HL-60/S4 treated with retinoic acid at 250 ng/mL for 4 days and 3 days (cell line): ENCODE measurements around the gene AP2A2.
"Not testable (repeated sequence)": the region's sequence is repeated elsewhere in the genome, so short reads cannot be mapped to it uniquely, and the experiment has no call there.

Source experiments
- in situ Hi-C: fragments of 300-500 bp; cut with MboI; formaldehyde crosslinking; loops from 2 replicates; pipeline ENCODE4 v1.7.0; 2022; ENCODE audit warnings: low sequenced_read_pairs

AP2A2 gene

GRCh38 chr11:1012740-1013630, 87.3 kb downstream of the AP2A2 start:
- in situ Hi-C loops = no loop called here

DNA sequence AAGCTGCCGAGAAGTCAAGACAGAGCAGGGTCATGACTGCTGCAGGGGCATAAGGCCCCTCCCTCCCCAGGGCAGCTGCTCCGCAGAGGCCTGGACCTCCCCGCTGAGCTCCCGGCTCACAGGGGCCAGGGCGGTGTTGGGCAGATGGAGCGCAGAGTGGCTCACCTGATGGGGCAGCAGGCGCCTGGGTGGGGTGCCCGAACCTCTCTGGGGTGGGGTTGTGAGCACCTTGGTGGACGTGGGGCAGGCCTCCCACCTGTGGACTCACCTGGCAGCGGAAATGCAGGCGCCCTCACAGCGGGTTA, 87.9 kb downstream of the AP2A2 start:
- in situ Hi-C loops = no loop called here

GRCh38 chr11:1014276-1014675, 88.6 kb downstream of the AP2A2 start:
- in situ Hi-C loops = no loop called here

GRCh38 chr11:1015064-1015463, 89.4 kb downstream of the AP2A2 start:
- in situ Hi-C loops = no loop called here

DNA sequence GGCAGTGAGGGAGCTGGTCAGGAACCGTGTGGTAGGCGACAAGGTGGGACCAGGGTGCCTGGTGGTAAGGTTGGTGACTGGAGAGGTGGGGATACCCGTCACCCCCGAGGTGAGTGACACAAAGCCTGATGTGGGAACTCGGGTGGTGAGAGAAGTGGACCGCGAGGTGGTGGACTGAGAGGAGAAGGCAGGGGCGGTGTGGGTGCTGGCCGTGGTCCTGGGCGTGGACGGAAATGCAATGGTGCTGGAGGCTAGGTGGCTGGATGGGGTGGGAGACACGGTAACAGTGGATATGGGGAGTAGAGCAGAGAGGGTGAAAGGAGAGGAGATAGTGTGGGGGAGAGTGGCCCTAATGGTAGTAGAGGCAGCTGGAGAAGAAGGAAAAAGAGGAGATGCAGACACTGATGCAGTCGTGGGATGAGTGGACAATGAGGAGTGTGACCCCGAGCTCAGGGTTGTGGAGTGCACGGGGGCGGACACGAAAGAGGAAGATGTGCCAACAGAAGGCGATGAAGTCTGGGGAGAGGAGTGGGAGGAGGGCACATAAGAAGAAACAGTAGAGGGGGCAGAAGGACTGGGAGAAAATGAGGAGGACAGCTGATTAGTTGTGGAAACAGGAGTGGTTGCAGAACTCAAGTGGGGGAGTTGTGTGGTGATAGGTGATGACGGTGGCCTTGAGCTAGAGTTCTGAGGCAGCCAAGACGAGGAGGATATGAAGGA, 90.3 kb downstream of the AP2A2 start:
- in situ Hi-C loops = no loop called here

DNA sequence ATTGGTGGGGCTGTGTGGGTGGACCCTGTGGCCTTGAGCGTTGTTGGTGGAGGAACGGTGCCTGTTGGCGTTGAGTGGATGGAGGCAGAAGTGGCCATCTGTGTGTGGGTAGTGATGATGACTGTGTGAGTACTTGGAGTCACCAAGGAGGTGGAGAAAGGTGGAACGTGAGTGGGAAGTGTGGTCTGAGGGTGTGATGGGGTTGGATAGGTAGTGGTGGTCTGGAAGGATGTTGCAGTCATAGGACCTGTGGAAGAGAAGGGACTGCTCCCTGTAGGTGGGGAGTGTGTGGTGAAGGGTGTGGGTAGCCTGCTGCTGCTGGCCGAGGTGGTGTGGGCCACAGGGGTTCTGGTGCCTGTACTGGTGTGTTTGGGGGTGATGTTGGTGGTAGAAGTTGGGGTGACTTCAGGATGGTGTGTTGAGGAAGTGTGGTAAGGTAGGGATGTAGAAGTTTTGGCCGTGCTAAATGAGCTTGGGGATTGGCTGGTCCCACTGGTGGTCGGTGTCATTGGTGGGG, 91.0 kb downstream of the AP2A2 start:
- in situ Hi-C loops = not testable (repeated sequence)

GRCh38 chr11:1017269-1018005, 91.8 kb downstream of the AP2A2 start:
- in situ Hi-C loops = no loop called here

GRCh38 chr11:1018091-1018490, 92.4 kb downstream of the AP2A2 start:
- in situ Hi-C loops = no loop called here

- in situ Hi-C loops = no loop called here
Observed at GRCh38 chr11:1019321-1019910, 93.7 kb downstream of the AP2A2 start.

GRCh38 chr11:1020211-1020905, 94.7 kb downstream of the AP2A2 start:
- in situ Hi-C loops = no loop called here

- in situ Hi-C loops = no loop called here
Observed at GRCh38 chr11:1022411-1022810, 96.7 kb downstream of the AP2A2 start.

- in situ Hi-C loops = no loop called here
Observed at GRCh38 chr11:1022908-1023810, 97.5 kb downstream of the AP2A2 start.

GRCh38 chr11:1023811-1024596, 98.3 kb downstream of the AP2A2 start:
- in situ Hi-C loops = no loop called here

GRCh38 chr11:1024597-1025409, 99.1 kb downstream of the AP2A2 start:
- in situ Hi-C loops = loop anchor here (25.0 kb wide), 1 partner anchor 163 kb away; no protein-coding TSS in a partner anchor

GRCh38 chr11:1025410-1026162, 99.9 kb downstream of the AP2A2 start:
- in situ Hi-C loops = loop anchor here (25.0 kb wide), 1 partner anchor 163 kb away; no protein-coding TSS in a partner anchor

DNA sequence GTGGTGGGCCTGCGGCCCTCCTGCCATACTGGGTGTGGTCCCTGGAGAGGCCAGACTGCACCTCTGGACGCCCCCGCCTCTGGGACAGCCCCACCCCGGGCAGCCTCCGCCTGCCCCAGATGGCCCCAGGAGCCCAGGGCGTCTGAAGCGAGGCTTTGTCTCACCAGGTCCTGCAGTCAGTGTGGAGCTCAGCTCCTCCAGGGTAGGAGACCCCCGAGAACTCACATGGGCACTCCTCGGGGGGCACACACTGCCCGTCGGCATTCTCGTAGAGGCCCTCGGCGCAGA, 100.4 kb downstream of the AP2A2 start:
- in situ Hi-C loops = loop anchor here (25.0 kb wide), 1 partner anchor 164 kb away; no protein-coding TSS in a partner anchor
